GM19397 (cell line): ENCODE measurements around the gene KIFAP3.

Experiments
- ATAC-seq: cut with Tn5 transposase; IDR thresholded peaks from one replicate; pipeline ENCODE4 v1.9.1; 2021; ENCODE audit warnings: mild to moderate bottlenecking, moderate library complexity; ENCODE audit not compliant: unreplicated experiment

The KIFAP3 gene

DNA sequence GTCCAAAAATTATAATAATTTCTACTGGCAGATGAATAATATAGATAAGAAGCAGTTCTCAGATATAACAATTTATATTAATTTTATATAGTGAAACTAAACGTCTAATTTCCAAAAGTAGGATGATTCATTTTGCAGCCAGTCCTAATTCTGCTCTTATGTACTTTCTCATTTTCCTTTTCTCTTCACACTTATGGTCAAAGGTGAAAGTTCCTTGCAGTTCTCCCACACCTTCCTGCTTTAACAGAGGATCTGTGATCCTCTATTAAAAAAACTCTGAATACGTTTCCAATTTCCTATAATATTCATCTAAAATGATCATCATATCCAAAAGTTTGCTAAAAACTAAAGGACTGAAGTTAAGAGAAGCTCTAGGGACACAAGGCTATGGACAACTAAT, 78.5 kb downstream of the KIFAP3 start:
- no peak for ATAC-seq

DNA sequence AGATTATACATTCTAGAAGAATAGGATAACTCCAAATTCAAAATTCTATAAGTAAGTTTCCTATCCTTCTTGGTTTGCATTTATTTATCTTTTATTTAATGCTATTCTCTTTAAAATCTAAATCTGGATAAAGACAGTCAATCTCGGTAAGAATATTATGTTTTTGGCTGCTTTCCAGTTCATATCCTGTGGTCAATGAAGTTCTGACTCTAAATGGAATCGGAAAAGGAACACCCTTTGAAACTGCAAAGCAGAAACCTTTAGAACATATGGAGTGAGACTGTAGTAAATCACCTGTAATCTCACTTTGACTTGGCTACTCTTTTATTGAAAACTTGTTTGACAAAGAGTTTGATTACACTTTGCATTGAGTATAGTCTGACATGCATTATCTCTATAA, 85.2 kb downstream of the KIFAP3 start:
- ATAC-seq, result no peak

DNA sequence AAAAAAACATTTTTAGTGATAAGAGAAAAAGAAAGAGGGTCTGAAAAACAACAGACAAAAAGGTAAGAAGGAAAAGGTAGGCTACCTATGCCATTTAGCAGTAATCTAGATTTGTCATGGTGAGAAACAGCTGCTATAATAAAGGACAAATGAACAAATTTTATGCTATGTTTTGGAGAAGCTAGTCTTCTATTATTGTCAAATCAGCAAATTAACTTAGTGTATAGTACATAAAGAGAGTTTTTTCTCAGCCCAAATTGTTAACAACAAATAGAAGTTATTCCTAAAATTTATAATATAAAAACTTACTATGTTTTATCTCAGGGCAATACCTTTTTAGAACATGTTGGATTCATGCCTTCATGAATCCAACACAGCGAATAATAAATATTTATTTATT, 88.7 kb downstream of the KIFAP3 start:
- ATAC-seq, result no peak

DNA sequence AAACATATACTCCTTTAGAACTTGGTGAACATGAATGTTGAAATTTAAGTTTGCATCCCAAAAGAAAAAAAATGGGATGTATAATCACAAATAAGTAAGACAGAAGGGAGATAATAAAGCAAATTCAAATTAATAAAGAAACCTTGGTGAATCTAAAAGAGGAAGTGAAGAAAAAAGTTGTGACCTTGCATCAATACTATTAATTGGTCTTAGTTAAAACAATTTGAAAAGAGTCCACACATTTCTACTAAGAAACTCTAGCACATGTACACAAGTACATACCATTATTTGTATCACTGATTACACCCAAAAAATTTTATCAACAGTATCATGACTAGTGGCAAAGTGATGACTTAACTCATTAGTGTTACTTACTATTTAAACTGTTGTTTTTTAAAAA, 100.4 kb downstream of the KIFAP3 start:
- no peak for ATAC-seq

DNA sequence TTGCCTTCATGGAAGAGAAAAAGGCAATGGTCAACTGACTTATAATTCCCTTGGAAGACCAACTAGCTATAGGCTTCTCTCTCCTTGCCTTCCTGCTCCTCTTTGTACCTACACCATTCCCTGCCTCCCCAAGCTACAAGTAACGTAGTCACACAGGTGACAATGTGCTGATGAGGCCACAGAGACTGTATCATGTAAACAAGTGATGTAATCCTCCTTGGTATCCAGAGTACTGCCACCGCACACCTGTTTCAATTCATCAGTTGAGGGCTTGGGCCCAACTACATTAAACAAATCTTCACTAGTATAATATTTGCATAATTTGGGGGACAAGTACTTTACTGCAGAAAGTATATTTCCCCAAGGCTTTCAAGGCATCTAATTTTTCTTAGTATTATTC, 104.4 kb downstream of the KIFAP3 start:
- no peak for ATAC-seq

DNA sequence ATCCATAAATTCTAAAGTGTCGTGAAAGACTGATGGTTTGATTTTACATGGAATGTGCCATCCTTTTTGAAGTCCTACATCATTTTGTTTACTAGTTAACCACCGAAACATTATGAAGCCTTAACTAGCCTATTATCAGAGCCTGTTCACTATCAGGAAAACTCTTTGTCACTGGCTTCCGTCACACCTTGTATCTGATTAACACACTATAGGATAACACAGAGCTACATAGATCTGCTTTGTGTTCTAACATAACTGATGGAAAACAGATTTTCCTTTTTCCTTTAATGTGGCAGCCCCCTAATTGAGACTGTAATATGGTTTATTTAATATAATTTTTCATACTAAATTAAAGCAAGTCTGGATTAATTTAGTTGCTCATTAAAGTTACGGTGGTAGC, 106.3 kb downstream of the KIFAP3 start:
- ATAC-seq, result no peak

DNA sequence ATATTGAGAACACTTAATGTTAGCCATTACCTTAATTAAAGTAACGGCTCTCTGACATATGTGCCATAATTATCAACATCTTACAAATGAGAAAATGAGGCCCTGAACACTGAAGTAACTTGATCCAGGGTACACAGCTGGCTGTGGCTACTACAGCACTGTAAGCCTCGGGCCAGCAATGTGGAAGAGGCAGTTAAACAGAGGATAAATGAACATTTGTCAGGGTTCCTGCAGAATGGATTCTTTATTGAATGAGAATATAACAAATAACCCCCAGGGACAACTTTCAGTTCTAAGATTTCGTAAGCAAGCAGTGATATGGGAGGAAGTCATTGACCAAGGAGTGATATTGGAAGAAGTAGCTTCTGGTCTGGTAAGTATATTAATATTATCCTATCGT, 110.3 kb downstream of the KIFAP3 start:
- ATAC-seq, result no peak

DNA sequence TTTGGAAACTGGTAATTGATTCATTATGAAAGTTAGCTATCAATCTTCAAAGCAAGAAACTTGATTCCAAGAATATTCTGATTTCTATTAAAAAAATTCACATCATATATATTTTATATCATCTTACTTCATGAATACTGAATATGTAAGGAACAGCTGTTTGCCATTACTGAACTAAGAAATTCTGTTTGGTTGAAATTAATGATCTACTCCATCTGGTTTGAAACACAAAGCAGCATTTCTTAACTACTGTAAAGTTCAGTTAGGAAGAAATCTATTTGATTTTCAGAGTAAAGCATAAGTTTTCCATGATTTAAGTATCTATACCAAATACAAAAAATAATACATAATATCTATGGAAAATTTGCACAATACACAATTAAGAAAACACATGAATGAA, 114.8 kb downstream of the KIFAP3 start:
- no peak for ATAC-seq

DNA sequence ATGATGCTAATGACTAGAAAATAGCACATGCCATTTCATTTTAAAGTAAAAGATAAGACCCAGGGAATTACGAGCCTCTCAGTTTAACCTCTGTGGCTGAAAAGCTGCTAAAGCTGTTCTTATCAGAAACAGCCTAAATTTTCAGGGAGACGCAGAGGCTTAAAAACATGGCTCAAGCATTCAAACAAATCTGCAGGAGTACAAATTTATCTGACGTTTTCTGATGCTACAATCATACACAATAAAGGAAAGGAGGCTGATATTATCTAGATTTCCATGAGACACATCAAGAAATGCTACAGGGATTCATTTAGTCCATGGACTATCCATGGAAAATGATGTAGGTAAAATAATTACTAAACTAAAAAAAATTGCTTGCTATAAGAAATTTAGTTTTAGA, 115.5 kb downstream of the KIFAP3 start:
- ATAC-seq, result no peak

DNA sequence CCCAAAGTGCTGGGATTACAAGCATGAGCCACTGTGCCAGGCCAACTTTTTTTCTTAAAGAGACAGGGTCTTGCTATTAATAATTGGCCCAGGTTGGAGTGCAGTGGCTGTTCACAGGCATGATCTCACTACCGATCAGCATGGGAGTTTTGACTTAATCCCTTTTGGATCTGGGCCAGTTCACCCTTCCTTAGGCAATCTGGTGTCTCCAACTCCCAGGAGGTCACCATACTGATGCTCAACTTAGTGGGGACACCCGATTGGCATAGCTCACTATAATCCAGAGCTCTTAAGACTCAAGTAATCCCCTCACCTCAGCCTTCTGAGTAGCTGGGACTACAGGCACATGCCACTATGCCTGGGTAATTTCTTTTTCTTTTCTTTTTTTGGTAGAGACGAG, 116.6 kb downstream of the KIFAP3 start:
- ATAC-seq, result no peak

DNA sequence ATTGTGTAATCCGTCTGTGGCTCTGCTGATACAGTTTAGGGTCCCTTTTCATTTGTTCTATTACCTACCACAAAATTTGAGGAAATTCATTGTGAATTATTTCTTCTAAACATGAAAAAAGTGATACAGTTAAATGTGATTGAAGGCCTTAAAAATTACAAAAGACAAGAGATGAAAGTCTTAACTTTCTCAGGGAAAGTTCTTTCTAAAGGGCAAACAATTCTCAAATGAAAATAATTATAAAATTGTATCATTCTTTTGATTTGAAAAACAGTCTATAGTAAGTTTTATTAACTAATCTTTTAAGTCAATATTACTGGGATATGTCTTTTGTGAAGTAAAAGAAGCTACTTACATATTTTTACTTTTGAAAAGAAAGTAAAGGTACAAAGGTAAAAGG, 123.4 kb downstream of the KIFAP3 start:
- ATAC-seq, result no peak

DNA sequence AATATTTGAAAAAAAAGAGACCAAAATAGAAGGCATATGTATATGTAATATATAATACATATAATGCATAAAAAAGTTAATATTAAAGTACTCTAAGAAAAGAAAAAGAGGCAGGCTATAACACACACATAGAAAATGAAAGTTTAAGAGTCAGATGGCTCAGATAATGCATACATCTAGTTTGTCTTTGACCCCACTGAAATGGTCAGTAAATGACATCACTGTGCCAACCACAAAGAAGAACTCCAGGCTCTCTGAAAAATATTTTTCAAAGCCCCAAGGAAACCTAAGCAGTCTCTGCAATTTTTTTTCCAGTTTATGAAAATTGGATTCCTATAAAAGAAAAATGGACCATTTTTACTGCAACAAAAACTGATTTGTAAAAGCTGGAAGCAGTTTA, 125.4 kb downstream of the KIFAP3 start:
- ATAC-seq, result no peak

DNA sequence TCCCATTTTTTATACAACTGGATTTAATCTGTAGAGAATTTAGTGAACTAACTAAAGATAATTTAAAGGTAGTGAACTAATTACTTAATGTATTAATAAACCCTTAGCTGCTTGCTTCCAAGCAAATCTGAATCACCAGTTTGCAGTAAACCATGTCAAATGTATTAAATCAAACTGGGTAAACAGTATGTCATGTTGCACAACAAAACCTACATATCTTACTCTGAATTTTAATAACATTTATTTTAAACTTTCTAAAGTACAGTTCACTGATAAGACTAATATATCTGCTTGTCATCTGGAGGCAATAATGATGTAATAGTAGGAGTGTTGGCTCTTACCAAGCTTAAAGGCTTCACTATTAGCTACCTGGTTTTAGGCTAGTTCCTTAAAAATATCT, 128.3 kb downstream of the KIFAP3 start:
- no peak for ATAC-seq

DNA sequence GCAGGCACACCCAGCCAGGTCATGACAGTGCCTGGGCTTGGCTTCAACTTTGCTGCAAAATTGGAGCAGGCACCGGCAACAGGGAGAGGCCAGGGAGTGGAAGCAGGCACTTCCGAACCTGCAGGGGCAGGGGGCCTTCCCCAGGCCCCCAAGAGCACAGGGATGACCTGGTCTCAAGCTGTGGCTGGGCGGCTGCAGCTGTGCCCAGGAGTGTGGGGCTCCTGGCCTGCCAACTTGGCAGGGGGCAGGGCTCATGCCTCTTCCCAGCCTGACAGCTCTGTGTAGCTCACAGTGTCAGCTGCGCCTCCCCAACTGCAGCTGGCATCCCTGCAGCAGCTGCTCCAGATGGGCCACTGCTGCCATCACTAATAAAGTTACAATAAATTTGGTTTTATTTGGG, 129.3 kb downstream of the KIFAP3 start:
- no peak for ATAC-seq

DNA sequence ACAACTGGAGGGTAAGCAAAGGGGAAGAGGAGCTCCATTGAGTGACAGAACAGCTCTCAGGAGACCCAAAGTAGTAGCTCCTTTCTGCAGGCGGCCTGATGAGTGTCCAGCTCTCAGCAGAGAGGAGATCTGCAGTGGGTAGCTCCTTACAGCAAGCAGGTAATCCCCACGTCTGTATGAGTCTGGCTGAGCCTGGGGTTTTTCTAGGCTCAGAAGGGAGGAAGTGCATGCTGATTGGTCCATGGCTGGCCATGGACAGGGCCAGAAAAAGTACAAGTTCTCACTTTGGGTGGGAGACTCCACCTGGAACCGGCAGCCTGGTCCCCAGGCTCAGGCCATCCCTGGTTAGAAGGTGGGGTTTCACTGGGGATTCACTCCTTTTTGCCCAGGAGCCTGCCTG, 129.9 kb downstream of the KIFAP3 start:
- no peak for ATAC-seq

DNA sequence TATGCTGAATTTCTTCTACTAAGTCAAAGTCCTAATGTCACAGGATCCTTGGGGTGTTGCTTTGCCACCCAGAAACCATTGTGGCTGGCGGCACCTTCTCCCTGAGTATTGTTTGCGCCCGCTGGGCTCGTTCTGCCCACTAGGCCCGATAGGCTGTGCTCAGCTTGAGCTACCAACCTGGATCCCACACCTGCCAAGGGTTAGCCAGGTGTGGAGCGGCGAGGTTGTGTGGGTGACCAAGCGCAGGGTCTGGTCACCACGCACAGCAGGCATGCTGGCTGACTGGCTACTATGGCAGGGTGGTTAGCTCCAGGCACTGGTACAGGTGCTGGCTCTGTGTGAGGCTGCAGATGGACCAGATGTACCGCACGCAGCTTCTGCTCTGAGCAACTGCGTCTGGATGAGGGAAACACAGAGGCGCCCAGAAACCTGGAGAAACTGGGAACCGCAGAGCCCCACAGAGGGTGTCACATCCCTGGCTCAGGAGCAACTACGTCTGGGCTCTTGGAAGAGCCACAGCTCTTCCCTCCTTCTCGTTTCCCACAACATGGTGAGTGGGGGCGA, 130.4 kb downstream of the KIFAP3 start:
- ATAC-seq, result no peak

DNA sequence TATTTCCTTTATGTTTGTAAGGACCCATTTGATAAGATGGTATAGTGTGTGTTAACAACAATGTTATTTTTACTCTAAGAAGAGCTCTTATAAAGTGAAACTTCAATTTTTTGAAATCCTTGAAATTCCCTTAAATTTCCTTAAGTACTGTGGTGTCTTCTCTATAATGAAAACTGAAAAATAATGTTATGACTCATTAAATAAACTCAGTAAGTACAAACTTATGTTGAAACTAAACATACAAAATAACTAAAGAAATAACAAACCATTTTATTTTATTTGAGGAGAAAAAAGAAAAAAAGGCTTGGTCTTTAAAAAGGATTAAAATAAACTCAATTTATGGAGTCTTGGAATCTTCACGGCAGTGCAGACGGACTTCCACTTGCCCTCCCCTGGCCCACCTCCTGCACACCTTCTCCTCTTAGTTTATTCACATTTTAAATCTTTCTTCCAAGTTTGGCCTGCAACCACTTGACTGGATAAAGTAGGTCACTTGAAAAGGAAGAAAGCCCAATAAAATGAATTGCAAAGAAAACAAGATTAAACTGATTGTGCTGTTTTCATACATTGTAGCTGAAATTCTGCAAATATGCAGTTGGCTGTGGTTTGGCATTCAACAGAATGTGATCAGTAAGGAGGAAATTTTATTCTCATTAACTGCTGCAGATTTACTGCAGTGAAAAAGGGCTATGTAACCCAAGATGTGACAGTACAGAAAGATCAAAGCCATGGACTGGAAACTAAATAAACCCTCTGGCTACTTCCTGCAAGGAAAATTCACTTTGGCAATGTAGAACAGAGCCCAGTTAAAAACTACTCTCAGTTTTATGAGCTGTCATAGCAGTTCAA, 132.3 kb downstream of the KIFAP3 start:
- ATAC-seq, result no peak

DNA sequence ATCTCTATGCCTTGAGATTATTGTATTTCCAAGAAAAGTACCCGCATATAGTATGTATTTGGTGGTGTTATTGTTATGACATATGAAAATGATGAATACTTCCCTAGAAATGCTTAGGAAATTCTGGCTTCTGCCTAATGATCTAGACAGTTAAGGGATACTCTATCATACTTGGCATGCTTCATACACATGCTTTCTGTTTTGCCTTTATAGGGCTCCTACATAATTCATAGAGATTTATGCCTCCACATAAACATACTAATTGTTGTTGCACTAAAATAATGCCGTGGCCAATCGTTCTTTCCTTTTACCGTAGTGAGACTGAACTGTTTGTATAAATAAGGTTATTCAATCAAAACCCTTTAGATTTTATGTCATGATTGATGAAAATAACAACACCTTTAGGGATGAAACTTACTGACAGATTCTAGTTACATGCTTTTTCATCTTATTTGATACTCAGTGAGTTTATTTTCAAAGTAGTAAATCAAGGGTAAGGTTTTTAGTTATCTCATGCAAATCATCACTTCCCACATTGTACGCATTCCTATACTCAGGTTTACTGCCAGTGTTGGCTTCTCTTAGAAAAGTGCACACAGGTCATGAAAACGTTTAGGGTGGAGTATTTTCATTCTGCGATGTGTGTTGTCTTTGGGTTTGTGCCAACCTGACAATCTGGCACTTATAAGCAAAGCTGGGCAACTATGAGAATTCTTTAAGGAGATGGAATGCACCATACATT, 140.3 kb downstream of the KIFAP3 start:
- ATAC-seq, result no peak

DNA sequence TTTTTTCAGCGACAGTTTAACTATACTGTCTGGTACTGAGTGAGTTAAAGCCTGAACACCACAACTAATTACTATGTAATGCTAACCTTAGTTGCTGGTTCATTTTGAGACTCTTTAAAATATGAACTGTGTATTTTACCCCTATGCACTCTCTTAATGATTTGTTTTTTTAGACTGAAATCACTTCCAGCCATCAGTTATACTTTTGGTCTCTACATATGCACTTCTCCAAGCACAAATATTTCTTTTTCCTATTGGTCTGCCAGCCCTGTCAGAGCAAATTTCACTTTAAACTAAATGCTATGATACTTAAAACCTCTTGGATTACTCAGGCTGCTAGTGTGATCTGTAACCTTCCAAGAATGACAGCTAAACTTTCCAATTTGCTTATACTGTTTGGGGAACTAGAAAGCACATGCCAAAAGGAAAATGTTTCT, 142.7 kb downstream of the KIFAP3 start:
- ATAC-seq, result no peak

DNA sequence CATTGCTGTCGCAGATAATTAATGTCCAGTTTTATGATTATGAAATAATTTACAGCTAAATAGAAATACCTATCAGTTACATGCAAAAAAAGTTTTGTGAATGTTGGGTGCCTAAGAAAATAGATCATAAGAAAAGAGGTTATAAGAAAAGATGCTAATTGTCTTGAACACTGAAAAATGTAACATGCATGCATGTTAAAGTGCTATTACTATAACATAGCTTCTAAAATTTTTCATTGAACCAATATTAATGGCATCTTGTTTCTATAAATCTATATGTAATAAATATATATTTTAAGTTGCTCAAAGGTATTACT, 145.3 kb downstream of the KIFAP3 start:
- ATAC-seq, result no peak

DNA sequence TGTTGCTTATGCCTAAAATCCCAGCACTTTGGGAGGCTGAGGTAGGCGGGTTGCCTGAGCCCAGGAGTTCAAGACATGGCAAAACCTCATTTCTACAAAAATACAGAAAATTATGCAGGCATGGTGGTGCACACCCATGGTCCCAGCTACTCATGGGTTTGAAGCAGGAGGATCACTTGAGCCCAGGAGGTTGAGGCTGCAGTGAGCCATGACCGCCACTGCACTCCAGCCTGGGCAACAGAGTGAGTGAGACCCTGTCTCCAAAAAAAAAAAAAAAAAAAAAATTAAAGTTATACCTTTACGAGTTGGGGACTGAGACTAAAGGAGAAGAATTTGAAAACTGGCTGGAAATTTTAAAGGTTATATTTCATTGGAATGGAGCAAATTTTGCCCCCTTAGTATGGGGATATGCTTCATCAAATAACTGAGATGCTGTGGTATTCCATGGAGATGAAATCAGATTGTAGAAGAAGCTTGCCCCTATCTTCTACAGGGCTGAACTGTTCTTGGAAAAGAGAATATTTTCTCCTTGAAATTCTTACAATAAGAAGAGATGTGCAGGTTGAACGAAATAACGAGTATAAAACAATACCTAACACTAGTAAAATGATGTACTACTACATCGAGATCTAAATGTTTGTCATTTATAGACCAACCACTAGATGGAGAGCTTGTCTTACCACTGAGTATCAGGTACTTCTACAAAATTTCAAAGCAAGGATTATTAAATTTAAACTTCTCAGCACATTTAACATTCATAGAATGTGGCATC, 145.9 kb downstream of the KIFAP3 start:
- no peak for ATAC-seq
